ENCODE results near the gene ZC3H12C. TPM values are rescaled to one million over a fixed set of nuclear protein-coding genes. Genes with fewer than 3 reads are reported as not detected.

ZC3H12C gene
- total RNA-seq, 8 experiments from 2014 or later, result 3.4 to 24.7 (median 9.3) TPM

- peak in 3 of 8 experiments; percentile 11 to 57 (median 35) for ATAC-seq (replicated peaks in 6 of 8)
- H3K4me3 ChIP-seq, result no peak overlapping the region
- WGBS, 10 experiments, result 40 to 100% (median 75%) methylated on average over 2 to 9 of the region's 9 CpGs; no CpG with 5 or more reads in 1 of the 10 experiments
- no peak overlapping the region for H3K27ac ChIP-seq
- in situ Hi-C loops (cut with MboI; ENCODE audit: low pct_unique_long_range_greater_than_20kb in 2 of 9, low sequenced_read_pairs in 9 of 9, unreplicated experiment in 9 of 9), result no loop called here
- H3K4me1 ChIP-seq (replicated peaks in 1 of 2), result peaks cover 0 to 10% of the 10 kb centered on the region in 2 donors
Measured at GRCh38 chr11:110148775-110149744, 55.9 kb downstream of the ZC3H12C start.

GRCh38 chr11:110152199-110152598 lies 59.0 kb downstream of the ZC3H12C start:
- H3K4me1 ChIP-seq (replicated peaks in 1 of 2), result peaks cover 0 to 10% of the 10 kb centered on the region in 2 donors
- 17 to 100% (median 73%) methylated on average over 1 of the region's 1 CpG for WGBS, 10 experiments
- no peak overlapping the region for H3K4me3 ChIP-seq
- in situ Hi-C loops (cut with MboI; ENCODE audit: low pct_unique_long_range_greater_than_20kb in 2 of 9, low sequenced_read_pairs in 9 of 9, unreplicated experiment in 9 of 9), result no loop called here
- no peak overlapping the region for H3K27ac ChIP-seq
- ATAC-seq (replicated peaks in 6 of 8), result no peak

DNA sequence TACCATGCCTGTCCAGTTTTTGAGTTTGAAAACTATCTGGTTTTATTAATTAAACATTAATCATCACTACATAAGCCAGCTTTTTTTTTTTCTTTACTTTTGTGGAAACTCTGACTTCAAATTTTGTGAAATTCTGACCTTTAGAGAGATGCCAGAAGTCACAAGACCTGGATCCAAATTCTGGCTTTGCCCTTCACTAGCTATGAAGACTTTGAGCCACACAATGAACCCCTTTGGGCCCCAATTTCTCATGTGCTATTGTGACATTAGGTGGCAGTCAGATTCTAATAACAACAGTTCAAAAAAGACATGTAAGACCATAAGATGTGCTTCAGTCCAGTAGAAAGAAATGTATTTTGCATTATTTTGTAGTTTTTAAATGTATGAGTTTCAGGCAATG lies 60.3 kb downstream of the ZC3H12C start:
- ATAC-seq (replicated peaks in 6 of 8), result no peak
- in situ Hi-C loops (cut with MboI; ENCODE audit: low pct_unique_long_range_greater_than_20kb in 2 of 9, low sequenced_read_pairs in 9 of 9, unreplicated experiment in 9 of 9), result no loop called here
- peaks cover 0 to 10% of the 10 kb centered on the region in 2 donors for H3K4me1 ChIP-seq (replicated peaks in 1 of 2)
- H3K4me3 ChIP-seq, result no peak overlapping the region
- no peak overlapping the region for H3K27ac ChIP-seq

- 70 to 100% (median 90%) methylated on average over 1 to 4 of the region's 4 CpGs; no CpG with 5 or more reads in 1 of the 10 experiments for WGBS, 10 experiments
- in situ Hi-C loops (cut with MboI; ENCODE audit: low pct_unique_long_range_greater_than_20kb in 2 of 9, low sequenced_read_pairs in 9 of 9, unreplicated experiment in 9 of 9), result no loop called here
- H3K4me1 ChIP-seq (replicated peaks in 1 of 2), result peaks cover 0 to 3% of the 10 kb centered on the region in 2 donors
- H3K27ac ChIP-seq, result no peak overlapping the region
- no peak overlapping the region for H3K4me3 ChIP-seq
- ATAC-seq (replicated peaks in 6 of 8), result no peak
Measured at GRCh38 chr11:110156503-110156902, 63.3 kb downstream of the ZC3H12C start.

DNA sequence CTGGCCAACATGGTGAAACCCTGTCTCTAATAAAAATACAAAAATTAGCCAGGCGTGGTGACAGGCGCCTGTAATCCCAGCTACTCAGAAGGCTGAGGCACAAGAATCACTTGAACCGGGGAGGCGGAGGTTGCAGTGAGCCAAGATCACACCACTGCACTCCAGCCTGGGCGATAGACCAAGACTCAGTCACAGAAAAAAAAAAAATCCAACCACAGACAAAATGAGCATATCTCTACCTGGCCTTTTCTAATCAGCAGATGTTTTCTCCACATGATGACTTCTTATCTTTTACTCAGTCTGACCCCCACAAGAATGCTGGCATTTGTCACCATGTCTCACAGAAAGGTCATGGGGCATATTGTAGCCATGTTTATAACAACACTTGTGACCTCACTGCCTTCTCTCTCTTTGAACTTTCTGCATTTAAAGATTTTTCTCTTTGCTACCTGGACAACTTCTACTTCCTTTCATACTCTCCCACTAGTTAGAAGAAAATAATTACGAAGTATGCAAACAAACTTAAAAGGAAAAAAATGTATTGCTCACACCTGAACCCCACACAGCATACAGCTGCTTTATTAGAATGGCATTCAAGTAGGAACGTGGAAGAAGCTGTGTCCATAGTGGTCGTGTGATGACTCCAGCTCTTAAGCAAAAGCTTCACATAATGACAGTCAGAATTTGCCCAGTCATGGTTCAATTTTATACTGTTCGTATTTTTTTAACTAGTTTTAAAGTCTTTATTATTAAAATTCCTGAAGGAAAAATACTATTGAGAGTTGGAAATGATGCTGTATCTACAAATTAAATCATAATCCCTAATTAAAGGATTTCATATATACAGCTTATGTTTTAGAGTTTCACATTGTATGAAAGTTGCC lies 65.4 kb downstream of the ZC3H12C start:
- Histone ChIP-seq H3K4me1 (replicated peaks in 1 of 2) (no peaks in the 10 kb centered on the region), H3K4me3 (no peak overlapping the region), H3K27ac (no peak overlapping the region)
- WGBS, 10 experiments, result 80 to 100% (median 91%) methylated on average over 3 to 9 of the region's 9 CpGs
- no peak for ATAC-seq (replicated peaks in 6 of 8)
- in situ Hi-C loops (cut with MboI; ENCODE audit: low pct_unique_long_range_greater_than_20kb in 2 of 9, low sequenced_read_pairs in 9 of 9, unreplicated experiment in 9 of 9), result no loop called here

DNA sequence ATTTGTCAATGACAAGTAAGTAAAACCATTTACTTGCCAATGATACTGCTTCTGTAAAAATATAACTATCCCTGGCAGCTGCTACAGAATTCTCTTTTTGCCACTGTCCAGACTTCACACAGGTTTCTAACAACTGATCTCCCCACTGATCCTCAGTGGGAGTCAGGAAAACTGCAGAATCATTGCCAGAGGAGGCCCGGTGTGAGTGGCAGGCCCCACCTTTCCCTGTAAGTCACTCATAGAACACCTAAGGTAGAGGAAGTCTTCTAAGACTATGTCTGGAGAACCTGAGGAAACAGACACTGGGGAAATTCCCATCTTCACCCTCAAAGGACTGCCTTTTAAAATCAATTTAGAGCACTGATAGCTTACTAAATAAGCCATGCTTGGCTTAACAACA lies 66.3 kb downstream of the ZC3H12C start:
- in situ Hi-C loops (cut with MboI; ENCODE audit: low pct_unique_long_range_greater_than_20kb in 2 of 9, low sequenced_read_pairs in 9 of 9, unreplicated experiment in 9 of 9), result no loop called here
- whole genome bisulfite sequencing, 10 experiments, result 86 to 100% methylated on average over 1 of the region's 1 CpG; no CpG with 5 or more reads in 8 of the 10 experiments
- Histone ChIP-seq H3K27ac (no peak overlapping the region), H3K4me1 (replicated peaks in 1 of 2) (no peaks in the 10 kb centered on the region), H3K4me3 (no peak overlapping the region)
- ATAC-seq (replicated peaks in 6 of 8), result no peak

GRCh38 chr11:110160016-110160415 lies 66.8 kb downstream of the ZC3H12C start:
- WGBS, 10 experiments, result 42 to 100% (median 88%) methylated on average over 1 to 3 of the region's 3 CpGs
- H3K4me1 ChIP-seq (replicated peaks in 1 of 2), result no peaks in the 10 kb centered on the region
- H3K27ac ChIP-seq, result no peak overlapping the region
- ATAC-seq (replicated peaks in 6 of 8), result no peak
- in situ Hi-C loops (cut with MboI; ENCODE audit: low pct_unique_long_range_greater_than_20kb in 2 of 9, low sequenced_read_pairs in 9 of 9, unreplicated experiment in 9 of 9), result no loop called here
- H3K4me3 ChIP-seq, result no peak overlapping the region

DNA sequence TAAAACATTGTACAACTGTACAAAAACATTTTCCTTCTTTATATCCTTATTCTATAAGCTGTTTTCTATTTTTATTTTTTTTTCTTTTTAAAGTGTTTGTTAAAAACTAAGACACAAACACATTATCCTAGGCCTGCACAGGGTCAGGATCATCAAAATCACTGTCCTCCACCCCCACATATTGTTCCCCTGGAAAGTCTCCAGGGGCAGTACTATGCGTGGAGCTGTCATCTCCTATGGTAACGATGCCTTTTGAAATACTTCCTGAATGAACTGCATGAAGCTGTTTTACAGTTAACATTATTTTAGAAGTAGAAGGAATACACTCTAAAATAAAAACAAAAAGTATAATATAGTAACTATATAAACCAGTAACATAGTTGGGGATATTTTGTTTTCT lies 67.2 kb downstream of the ZC3H12C start:
- H3K4me3 ChIP-seq, result no peak overlapping the region
- no peak overlapping the region for H3K27ac ChIP-seq
- H3K4me1 ChIP-seq (replicated peaks in 1 of 2), result no peaks in the 10 kb centered on the region
- WGBS, 10 experiments, result 37 to 100% (median 73%) methylated on average over 1 to 2 of the region's 2 CpGs
- in situ Hi-C loops (cut with MboI; ENCODE audit: low pct_unique_long_range_greater_than_20kb in 2 of 9, low sequenced_read_pairs in 9 of 9, unreplicated experiment in 9 of 9), result no loop called here
- peak in 3 of 8 experiments; percentile 24 to 60 (median 56) for ATAC-seq (replicated peaks in 6 of 8)

GRCh38 chr11:110161061-110161460 lies 67.9 kb downstream of the ZC3H12C start:
- no peak overlapping the region for H3K27ac ChIP-seq
- in situ Hi-C loops (cut with MboI; ENCODE audit: low pct_unique_long_range_greater_than_20kb in 2 of 9, low sequenced_read_pairs in 9 of 9, unreplicated experiment in 9 of 9), result no loop called here
- 40 to 100% (median 90%) methylated on average over 1 to 9 of the region's 9 CpGs for WGBS, 10 experiments
- no peak overlapping the region for H3K4me3 ChIP-seq
- ATAC-seq (replicated peaks in 6 of 8), result no peak
- H3K4me1 ChIP-seq (replicated peaks in 1 of 2), result no peaks in the 10 kb centered on the region

- H3K4me1 ChIP-seq (replicated peaks in 1 of 2), result no peaks in the 10 kb centered on the region
- no peak overlapping the region for H3K27ac ChIP-seq
- no peak overlapping the region for H3K4me3 ChIP-seq
- ATAC-seq (replicated peaks in 6 of 8), result peak in 3 of 8 experiments; percentile 53 to 93 (median 68)
- in situ Hi-C loops (cut with MboI; ENCODE audit: low pct_unique_long_range_greater_than_20kb in 2 of 9, low sequenced_read_pairs in 9 of 9, unreplicated experiment in 9 of 9), result no loop called here
Measured at GRCh38 chr11:110162216-110162615, 69.0 kb downstream of the ZC3H12C start.

DNA sequence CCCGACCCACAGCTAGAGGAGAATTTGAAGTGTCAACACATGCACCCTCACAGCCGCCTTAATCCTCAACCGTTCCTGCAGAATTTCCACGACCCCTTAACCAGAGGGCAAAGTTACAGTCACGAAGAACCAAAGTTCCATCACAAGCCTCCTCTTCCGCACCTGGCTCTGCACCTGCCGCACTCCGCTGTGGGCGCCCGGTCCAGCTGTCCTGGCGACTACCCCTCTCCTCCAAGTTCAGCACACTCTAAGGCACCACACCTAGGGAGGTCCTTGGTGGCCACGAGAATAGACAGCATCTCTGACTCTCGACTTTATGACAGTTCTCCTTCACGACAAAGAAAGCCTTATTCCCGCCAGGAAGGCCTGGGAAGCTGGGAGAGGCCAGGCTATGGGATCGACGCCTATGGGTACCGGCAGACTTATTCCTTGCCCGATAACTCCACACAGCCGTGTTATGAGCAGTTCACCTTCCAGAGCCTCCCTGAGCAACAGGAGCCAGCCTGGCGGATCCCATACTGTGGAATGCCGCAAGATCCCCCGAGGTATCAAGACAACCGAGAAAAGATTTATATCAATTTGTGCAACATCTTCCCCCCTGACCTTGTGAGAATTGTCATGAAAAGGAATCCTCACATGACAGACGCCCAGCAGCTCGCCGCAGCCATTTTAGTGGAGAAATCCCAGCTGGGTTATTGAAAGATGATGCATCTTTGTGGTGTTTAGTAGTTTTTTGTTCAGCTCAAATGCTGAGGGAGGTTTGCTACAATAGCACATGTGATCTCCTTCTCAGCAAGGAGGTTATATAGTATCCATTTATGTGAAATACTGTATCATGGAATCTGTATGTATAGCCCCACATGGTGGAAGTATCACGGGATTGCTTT lies 72.1 kb downstream of the ZC3H12C start:
- no peak overlapping the region for H3K4me3 ChIP-seq
- 20 to 100% (median 93%) methylated on average over 1 to 15 of the region's 28 CpGs for WGBS, 10 experiments
- in situ Hi-C loops (cut with MboI; ENCODE audit: low pct_unique_long_range_greater_than_20kb in 2 of 9, low sequenced_read_pairs in 9 of 9, unreplicated experiment in 9 of 9), result no loop called here
- peak in 3 of 8 experiments; percentile 40 to 50 (median 47) for ATAC-seq (replicated peaks in 6 of 8)
- no peak overlapping the region for H3K27ac ChIP-seq
- peaks cover 0 to 6% of the 10 kb centered on the region in 2 donors for H3K4me1 ChIP-seq (replicated peaks in 1 of 2)

DNA sequence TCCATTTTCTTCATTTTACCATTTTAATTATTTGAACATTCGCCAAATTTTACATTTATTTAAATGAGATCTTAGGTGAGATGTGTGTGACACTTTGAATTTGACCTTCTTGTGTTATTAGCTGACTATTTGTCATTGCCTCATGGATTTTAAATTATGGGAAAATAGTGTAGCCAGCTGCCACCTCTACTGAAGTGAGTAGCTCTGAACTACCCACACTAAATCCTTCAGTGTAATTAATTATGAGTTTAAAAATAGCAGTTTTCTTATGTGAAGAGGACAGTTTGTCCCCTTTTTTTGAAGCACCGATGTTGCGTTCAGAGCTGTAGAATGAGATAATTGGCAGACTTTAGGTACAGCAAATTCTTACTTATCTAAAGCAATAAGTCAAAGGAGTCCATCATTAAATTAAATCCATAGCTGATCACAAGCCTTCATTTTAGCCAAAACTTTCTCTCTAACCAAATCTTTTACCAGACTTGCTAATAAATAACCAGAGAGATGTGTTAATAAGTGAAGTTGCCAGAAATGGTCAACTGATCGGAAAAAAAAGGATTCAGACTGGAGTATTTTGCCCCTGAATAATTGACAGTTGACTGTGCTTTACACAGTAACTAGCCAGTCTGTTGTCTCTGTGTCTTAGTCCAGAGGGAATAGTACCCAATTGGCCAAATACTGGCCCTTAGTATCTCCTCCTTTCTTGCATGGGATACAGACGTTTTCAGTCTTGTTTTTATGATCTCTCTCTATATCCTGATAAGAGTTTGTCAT lies 75.0 kb downstream of the ZC3H12C start:
- ATAC-seq (replicated peaks in 6 of 8), result peak in 2 of 8 experiments; percentile 71 to 73
- in situ Hi-C loops (cut with MboI; ENCODE audit: low pct_unique_long_range_greater_than_20kb in 2 of 9, low sequenced_read_pairs in 9 of 9, unreplicated experiment in 9 of 9), result no loop called here
- 36 to 88% (median 77%) methylated on average over 1 to 5 of the region's 5 CpGs; no CpG with 5 or more reads in 1 of the 10 experiments for WGBS, 10 experiments
- Histone ChIP-seq H3K4me1 (replicated peaks in 1 of 2) (peaks cover 0 to 6% of the 10 kb centered on the region in 2 donors), H3K27ac (no peak overlapping the region), H3K4me3 (no peak overlapping the region)
